Neural cell (in vitro differentiated cells): Measurements from ENCODE around the gene TSC22D3. TPM values are rescaled to one million over a fixed set of nuclear protein-coding genes. Genes with fewer than 3 reads are reported as not detected.
A peak's percentile ranks its signal among the peaks of the same experiment; 100 is the strongest.

ENCODE experiments used
- H2AFZ ChIP-seq: fragments of 200-600, 300-800 bp; sonication (generic), shearing (Covaris generic); 2 replicates; pipeline ENCODE4 v1.6.0; 2014; ENCODE audit warnings: low read depth, mild to moderate bottlenecking, antibody characterized with exemption, low read length, moderate library complexity
- H3F3A ChIP-seq: fragments of 200-600 bp; shearing (Covaris generic); 2 replicates; pipeline ENCODE4 v1.6.1; 2016; ENCODE audit warnings: mild to moderate bottlenecking, moderate library complexity, mixed read lengths, antibody characterized with exemption, low read length; ENCODE audit not compliant: insufficient read depth, poor library complexity, severe bottlenecking
- H3K27ac ChIP-seq: fragments of 200-600, 300-800 bp; sonication (generic), shearing (Covaris generic); 2 replicates; pipeline ENCODE4 v1.5.1; 2014; ENCODE audit warnings: mild to moderate bottlenecking, low read length, moderate library complexity
- H3K27me3 ChIP-seq: fragments of 300-800, 200-600 bp; sonication (generic), shearing (Covaris generic); 2 replicates; pipeline ENCODE4 v1.6.0; 2014; ENCODE audit warnings: mild to moderate bottlenecking, low read depth, low read length, moderate library complexity; ENCODE audit not compliant: insufficient read depth
- H3K36me3 ChIP-seq: fragments of 300-800, 200-600 bp; sonication (generic), shearing (Covaris generic); 2 replicates; pipeline ENCODE4 v1.5.1; 2014; ENCODE audit warnings: mild to moderate bottlenecking, antibody characterized with exemption, low read length, moderate library complexity; ENCODE audit not compliant: insufficient read depth
- H3K4me2 ChIP-seq: fragments of 300-800, 200-600 bp; sonication (generic), shearing (Covaris generic); 2 replicates; pipeline ENCODE4 v1.6.0; 2014; ENCODE audit warnings: mild to moderate bottlenecking, low read length
- H3K4me3 ChIP-seq: fragments of 300-800, 200-600 bp; sonication (generic), shearing (Covaris generic); 2 replicates; pipeline ENCODE4 v1.5.1; 2014; ENCODE audit warnings: mild to moderate bottlenecking, low read length, moderate library complexity
- H3K79me2 ChIP-seq: fragments of 200-600 bp; shearing (Covaris generic); replicated peaks from 2 replicates; pipeline ENCODE4 v1.6.0; 2014; ENCODE audit warnings: mild to moderate bottlenecking, low read length, moderate library complexity; ENCODE audit not compliant: insufficient read depth
- H3K9ac ChIP-seq: fragments of 300-800, 200-600 bp; sonication (generic), shearing (Covaris generic); 2 replicates; pipeline ENCODE4 v1.6.1; 2016; ENCODE audit warnings: mild to moderate bottlenecking, low read length, mixed read lengths
- H3K9me2 ChIP-seq: fragments of 200-600 bp; shearing (Covaris generic); 2 replicates; pipeline ENCODE4 v1.6.1; 2016; ENCODE audit warnings: mild to moderate bottlenecking, low read length, mixed read lengths; ENCODE audit not compliant: insufficient read depth
- H3K9me3 ChIP-seq: fragments of 200-600, 300-800 bp; sonication (generic), shearing (Covaris generic); 2 replicates; pipeline ENCODE4 v1.6.1; 2016; ENCODE audit warnings: mild to moderate bottlenecking, mixed run types, low read length, moderate library complexity, mixed read lengths
- H4K20me1 ChIP-seq: fragments of 200-600 bp; shearing (Covaris generic); 2 replicates; pipeline ENCODE4 v1.6.1; 2016; ENCODE audit warnings: mild to moderate bottlenecking, mixed run types; ENCODE audit not compliant: insufficient read depth
- EP300 ChIP-seq: fragments of 450-650 bp; conservative IDR thresholded peaks from 2 replicates; pipeline ENCODE4 v1.6.1; 2014; ENCODE audit warnings: antibody characterized with exemption, mild to moderate bottlenecking, moderate library complexity; ENCODE audit not compliant: poor library complexity, severe bottlenecking
- EZH2 ChIP-seq: fragments of 200-600, 300-800 bp; shearing (Covaris generic), sonication (generic); IDR thresholded peaks from 2 replicates; pipeline ENCODE4 v1.6.1; 2014; ENCODE audit warnings: antibody characterized with exemption, low read length, borderline replicate concordance, mild to moderate bottlenecking; ENCODE audit not compliant: insufficient read depth, poor library complexity, severe bottlenecking
- MXI1 ChIP-seq: fragments of 450-650 bp; conservative IDR thresholded peaks from 2 replicates; pipeline ENCODE4 v1.6.1; 2014; ENCODE audit warnings: antibody characterized with exemption, mild to moderate bottlenecking; ENCODE audit not compliant: poor library complexity, severe bottlenecking
- POLR2AphosphoS5 ChIP-seq: IDR thresholded peaks from 2 replicates; pipeline ENCODE4 v1.6.1; 2012
- RAD21 ChIP-seq: fragments of 450-650 bp; conservative IDR thresholded peaks from 2 replicates; pipeline ENCODE4 v1.6.1; 2014; ENCODE audit warnings: antibody characterized with exemption, mild to moderate bottlenecking, moderate library complexity
- SMC3 ChIP-seq: fragments of 450-650 bp; conservative IDR thresholded peaks from 2 replicates; pipeline ENCODE4 v1.6.1; 2014; ENCODE audit warnings: antibody characterized with exemption, mild to moderate bottlenecking, moderate library complexity; ENCODE audit not compliant: poor library complexity
- TAF1 ChIP-seq: IDR thresholded peaks from 2 replicates; pipeline ENCODE4 v1.6.1; 2012; ENCODE audit warnings: low read depth
- polyA plus RNA-seq: library from polyadenylated mRNA; depleted of rRNA; stranded (reverse); fragments of >200 nt; gene quantifications from 2 replicates; pipeline ENCODE4 v1.2.3, GENCODE V29; 2014
- TF ChIP-seq, protein P1 (sequence below): IDR thresholded peaks from 2 replicates; pipeline ENCODE4 v1.6.1; 2012; ENCODE audit warnings: borderline replicate concordance
- TF ChIP-seq, protein P2 (sequence below): fragments of 450-650 bp; IDR thresholded peaks from 2 replicates; pipeline ENCODE4 v1.5.1; 2014; ENCODE audit warnings: antibody characterized with exemption, mild to moderate bottlenecking, moderate library complexity; ENCODE audit not compliant: poor library complexity, severe bottlenecking

Gene TSC22D3
- polyA plus RNA-seq, 1 donor from 2014 or later = 96.8 TPM

DNA sequence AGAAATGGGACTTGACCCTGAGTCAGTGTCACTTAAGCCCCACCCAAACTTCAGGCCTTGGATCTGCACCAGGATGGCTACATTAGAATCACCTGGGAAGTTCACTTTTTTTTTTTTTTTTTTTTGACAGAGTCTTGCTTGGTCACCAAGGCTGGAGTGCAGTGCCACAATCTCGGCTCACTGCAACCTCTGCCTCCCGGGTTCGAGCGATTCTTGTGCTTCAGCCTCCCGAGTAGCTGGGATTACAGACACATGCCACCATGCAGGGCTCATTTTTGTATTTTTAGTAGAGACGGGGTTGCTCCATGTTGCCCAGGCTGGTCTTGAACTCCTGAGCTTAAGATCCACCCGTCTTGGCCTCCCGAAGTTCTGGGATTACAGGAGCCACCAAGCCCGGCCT lies 4.9 kb upstream of the TSC22D3 start:
- Histone ChIP-seq H3K9ac (no peak overlapping the region), H3K4me3 (no peak overlapping the region), H3K36me3 (no peaks in the 10 kb centered on the region), H3K79me2 (no peaks in the 10 kb centered on the region), H2AFZ (no peak overlapping the region), H3F3A (no peaks in the 10 kb centered on the region), H3K9me3 (no peaks in the 10 kb centered on the region), H4K20me1 (no peaks in the 10 kb centered on the region), H3K27me3 (peaks cover 2% of the 10 kb centered on the region), H3K27ac (no peak overlapping the region), H3K4me2 (no peak overlapping the region), H3K9me2 (no peaks in the 10 kb centered on the region)
- no peak for TF ChIP-seq TAF1
- TF ChIP-seq, protein P1, sequence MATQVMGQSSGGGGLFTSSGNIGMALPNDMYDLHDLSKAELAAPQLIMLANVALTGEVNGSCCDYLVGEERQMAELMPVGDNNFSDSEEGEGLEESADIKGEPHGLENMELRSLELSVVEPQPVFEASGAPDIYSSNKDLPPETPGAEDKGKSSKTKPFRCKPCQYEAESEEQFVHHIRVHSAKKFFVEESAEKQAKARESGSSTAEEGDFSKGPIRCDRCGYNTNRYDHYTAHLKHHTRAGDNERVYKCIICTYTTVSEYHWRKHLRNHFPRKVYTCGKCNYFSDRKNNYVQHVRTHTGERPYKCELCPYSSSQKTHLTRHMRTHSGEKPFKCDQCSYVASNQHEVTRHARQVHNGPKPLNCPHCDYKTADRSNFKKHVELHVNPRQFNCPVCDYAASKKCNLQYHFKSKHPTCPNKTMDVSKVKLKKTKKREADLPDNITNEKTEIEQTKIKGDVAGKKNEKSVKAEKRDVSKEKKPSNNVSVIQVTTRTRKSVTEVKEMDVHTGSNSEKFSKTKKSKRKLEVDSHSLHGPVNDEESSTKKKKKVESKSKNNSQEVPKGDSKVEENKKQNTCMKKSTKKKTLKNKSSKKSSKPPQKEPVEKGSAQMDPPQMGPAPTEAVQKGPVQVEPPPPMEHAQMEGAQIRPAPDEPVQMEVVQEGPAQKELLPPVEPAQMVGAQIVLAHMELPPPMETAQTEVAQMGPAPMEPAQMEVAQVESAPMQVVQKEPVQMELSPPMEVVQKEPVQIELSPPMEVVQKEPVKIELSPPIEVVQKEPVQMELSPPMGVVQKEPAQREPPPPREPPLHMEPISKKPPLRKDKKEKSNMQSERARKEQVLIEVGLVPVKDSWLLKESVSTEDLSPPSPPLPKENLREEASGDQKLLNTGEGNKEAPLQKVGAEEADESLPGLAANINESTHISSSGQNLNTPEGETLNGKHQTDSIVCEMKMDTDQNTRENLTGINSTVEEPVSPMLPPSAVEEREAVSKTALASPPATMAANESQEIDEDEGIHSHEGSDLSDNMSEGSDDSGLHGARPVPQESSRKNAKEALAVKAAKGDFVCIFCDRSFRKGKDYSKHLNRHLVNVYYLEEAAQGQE = no peak
- TF ChIP-seq MXI1 = no peak
- no peak for TF ChIP-seq EP300
- no peak for TF ChIP-seq SMC3

DNA sequence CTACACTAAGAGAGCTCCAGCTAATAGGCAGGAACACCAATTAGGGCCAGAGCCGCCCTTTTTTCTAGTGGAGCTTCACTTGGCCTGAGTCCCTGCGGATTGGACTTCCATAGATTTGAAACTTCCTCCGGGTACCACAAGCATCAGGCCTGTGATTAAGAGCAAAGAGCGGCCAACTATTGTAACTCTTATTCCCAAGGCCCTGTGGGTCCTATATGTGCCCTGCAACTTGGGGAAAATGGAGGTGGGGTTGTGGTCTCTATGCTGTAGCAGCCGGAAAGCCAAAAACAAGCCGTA lies 1.9 kb upstream of the TSC22D3 start, which contains the start of gene NCBP2L:
TSS of gene NCBP2L (plus strand) at position 198 of the 297 bp plus-strand sequence. CDS start 16,488 bp downstream, outside the sequence.
- H3K9me2 ChIP-seq = no peaks in the 10 kb centered on the region
- H3F3A ChIP-seq = no peaks in the 10 kb centered on the region
- H3K79me2 ChIP-seq = no peaks in the 10 kb centered on the region
- H3K9me3 ChIP-seq = no peaks in the 10 kb centered on the region
- no peak within 1 kb of the TSS for H3K4me2 ChIP-seq
- no peak within 1 kb of the TSS for H3K9ac ChIP-seq
- TF ChIP-seq TAF1 = no peak
- TF ChIP-seq POLR2AphosphoS5 = no peak
- TF ChIP-seq, protein P2, sequence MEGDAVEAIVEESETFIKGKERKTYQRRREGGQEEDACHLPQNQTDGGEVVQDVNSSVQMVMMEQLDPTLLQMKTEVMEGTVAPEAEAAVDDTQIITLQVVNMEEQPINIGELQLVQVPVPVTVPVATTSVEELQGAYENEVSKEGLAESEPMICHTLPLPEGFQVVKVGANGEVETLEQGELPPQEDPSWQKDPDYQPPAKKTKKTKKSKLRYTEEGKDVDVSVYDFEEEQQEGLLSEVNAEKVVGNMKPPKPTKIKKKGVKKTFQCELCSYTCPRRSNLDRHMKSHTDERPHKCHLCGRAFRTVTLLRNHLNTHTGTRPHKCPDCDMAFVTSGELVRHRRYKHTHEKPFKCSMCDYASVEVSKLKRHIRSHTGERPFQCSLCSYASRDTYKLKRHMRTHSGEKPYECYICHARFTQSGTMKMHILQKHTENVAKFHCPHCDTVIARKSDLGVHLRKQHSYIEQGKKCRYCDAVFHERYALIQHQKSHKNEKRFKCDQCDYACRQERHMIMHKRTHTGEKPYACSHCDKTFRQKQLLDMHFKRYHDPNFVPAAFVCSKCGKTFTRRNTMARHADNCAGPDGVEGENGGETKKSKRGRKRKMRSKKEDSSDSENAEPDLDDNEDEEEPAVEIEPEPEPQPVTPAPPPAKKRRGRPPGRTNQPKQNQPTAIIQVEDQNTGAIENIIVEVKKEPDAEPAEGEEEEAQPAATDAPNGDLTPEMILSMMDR = peak; percentile 8
- H2AFZ ChIP-seq = no peak within 1 kb of the TSS
- peak within 1 kb of the TSS; percentile 68 for H3K4me3 ChIP-seq
- H3K27me3 ChIP-seq = peaks cover 20% of the 10 kb centered on the region
- no peak within 1 kb of the TSS for H3K27ac ChIP-seq
- no peaks in the 10 kb centered on the region for H4K20me1 ChIP-seq
- no peaks in the 10 kb centered on the region for H3K36me3 ChIP-seq

DNA sequence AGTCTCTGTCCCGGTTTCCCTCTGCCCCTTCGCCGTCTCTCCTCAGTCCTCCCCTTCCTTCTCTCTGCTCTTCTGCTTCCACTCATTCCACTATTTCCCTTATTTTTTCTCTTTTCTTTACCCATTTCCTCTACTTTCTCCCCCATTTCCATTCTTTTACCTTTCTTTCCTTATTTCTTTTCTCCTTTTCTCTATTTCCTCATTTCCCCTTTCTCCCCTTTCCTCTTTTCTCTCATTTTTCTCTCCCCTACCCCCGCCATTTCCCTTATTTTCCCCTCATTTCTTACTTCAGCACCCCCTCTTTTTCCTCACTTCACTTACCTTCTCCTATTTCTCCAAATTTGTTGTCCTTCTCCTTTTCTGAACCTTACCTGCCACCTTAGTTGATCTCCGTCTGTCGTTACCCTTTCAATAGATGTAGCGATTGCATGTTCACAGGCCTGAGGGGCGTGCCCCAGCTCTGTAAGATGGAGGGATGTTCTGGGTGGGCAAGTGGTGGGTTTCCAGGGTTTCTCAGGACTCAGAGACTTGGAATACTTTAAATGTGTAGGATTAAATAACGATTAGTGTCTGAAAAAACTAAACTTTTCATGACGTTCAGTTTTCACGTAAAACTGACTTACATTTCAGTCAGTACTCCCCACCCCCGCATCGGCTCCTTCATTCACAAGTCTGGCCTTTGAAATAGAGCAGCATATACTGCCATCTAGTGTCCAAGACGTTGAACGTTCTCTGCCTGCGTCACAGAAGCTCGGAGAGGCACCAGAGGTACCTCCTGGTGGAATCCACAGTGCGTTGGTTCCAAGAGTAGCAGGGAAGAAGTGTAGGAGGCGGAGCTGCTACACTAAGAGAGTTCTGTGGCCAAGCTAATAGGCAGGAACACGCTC lies 1.3 kb upstream of the TSC22D3 start:
- H3K4me2 ChIP-seq = no peak overlapping the region
- TF ChIP-seq, protein P1 = no peak
- TF ChIP-seq RAD21 (peak; percentile 85), SMC3 (peak; percentile 80), EZH2 (no peak), TAF1 (no peak), EP300 (no peak), POLR2AphosphoS5 (no peak), MXI1 (no peak)
- TF ChIP-seq, protein P2 = peak; percentile 80
- no peak overlapping the region for H2AFZ ChIP-seq

More for the DNA sequence above, 1.3 kb upstream of the TSC22D3 start:
- no peaks in the 10 kb centered on the region for H3K36me3 ChIP-seq
- H3F3A ChIP-seq = no peaks in the 10 kb centered on the region
- peak overlapping the region; percentile 68 for H3K4me3 ChIP-seq
- H3K9me2 ChIP-seq = no peaks in the 10 kb centered on the region
- H3K27ac ChIP-seq = no peak overlapping the region
- no peaks in the 10 kb centered on the region for H4K20me1 ChIP-seq
- H3K79me2 ChIP-seq = no peaks in the 10 kb centered on the region
- H3K9ac ChIP-seq = no peak overlapping the region
- H3K27me3 ChIP-seq = peaks cover 20% of the 10 kb centered on the region
- no peaks in the 10 kb centered on the region for H3K9me3 ChIP-seq
